Upper lobe of left lung (tissue), 6 donors: ENCODE data around the gene UBR2. TPM values are rescaled to one million over a fixed set of nuclear protein-coding genes. Genes with fewer than 3 reads are reported as not detected.
A peak's percentile ranks its signal among the peaks of the same experiment; 100 is the strongest.

ENCODE experiments used
- ATAC-seq, 2 donors: fragments of 200-7000 bp; cut with Tn5 transposase; one replicate each; pipeline ENCODE4 v1.9.1; 2022; ENCODE audit warnings: mild to moderate bottlenecking in 2 of 2, moderate library complexity in 2 of 2; ENCODE audit not compliant: low FRiP score in 2 of 2
- DNase-seq, 2 donors: peaks; one replicate each; pipeline ENCODE4 v3.0.0-alpha.2; 2019 to 2020
- H3K27ac ChIP-seq, 4 donors: fragments of 200-600 bp; sonication (generic); one replicate each; pipeline ENCODE4 v1.5.1; 2016 to 2019
- H3K27me3 ChIP-seq, 4 donors: fragments of 200-600 bp; sonication (generic); one replicate each; pipeline ENCODE4 v1.5.1; 2017 to 2019
- H3K36me3 ChIP-seq, 4 donors: fragments of 200-600 bp; sonication (generic); one replicate each; pipeline ENCODE4 v1.5.1; 2016 to 2019
- H3K4me1 ChIP-seq, 4 donors: fragments of 200-600 bp; sonication (generic); one replicate each; pipeline ENCODE4 v1.5.1; 2018 to 2019
- H3K4me3 ChIP-seq, 4 donors: fragments of 200-600 bp; sonication (generic); one replicate each; pipeline ENCODE4 v1.5.1; 2017 to 2019; ENCODE audit warnings: mild to moderate bottlenecking in 2 of 4, moderate library complexity in 1 of 4
- H3K9me3 ChIP-seq, 4 donors: fragments of 200-600 bp; sonication (generic); one replicate each; pipeline ENCODE4 v1.5.1; 2018 to 2019
- EP300 ChIP-seq, 4 donors: sonication (generic); formaldehyde crosslinking; IDR thresholded peaks; one replicate each; pipeline ENCODE4 v1.5.1; 2017; ENCODE audit warnings: antibody characterized with exemption in 4 of 4, control low read depth in 2 of 4
- POLR2A ChIP-seq, 4 donors: fragments of 450-650 bp; IDR thresholded peaks; one replicate each; pipeline ENCODE4 v1.5.1; 2016 to 2017; ENCODE audit warnings: antibody characterized with exemption in 4 of 4, mild to moderate bottlenecking in 2 of 4
- POLR2AphosphoS5 ChIP-seq, 2 donors: sonication (generic); formaldehyde crosslinking; IDR thresholded peaks; one replicate each; pipeline ENCODE4 v1.5.1; 2017; ENCODE audit warnings: antibody characterized with exemption in 2 of 2
- WGBS, 2 donors: methylation state at CpG; one replicate each; pipeline ENCODE4 v1.1.5; 2017 to 2018; 5-methylcytosine and 5-hydroxymethylcytosine counted together
- total RNA-seq, 6 donors: library from RNA; depleted of rRNA in 4 of 6; stranded (reverse); fragments of >200 nt in 4 of 6; gene quantifications; one replicate each; pipeline versions ENCODE4 v1.1.0 to v1.2.1, GENCODE V29; 2016 to 2021
- TF ChIP-seq, protein P1 (sequence below), 6 experiments: fragments of 450-650 bp in 4 of 6; fragments of 200-600 bp in 2 of 6; sonication (generic) in 2 of 6; IDR thresholded peaks; one replicate each; pipeline ENCODE4 v1.5.1; 2016 to 2019; ENCODE audit warnings: antibody characterized with exemption in 6 of 6
- donor health status: DM: no; HTN: no; CAD: no; lungs with moderate emphysema.
- donor health status: DM: no; HTN: yes; CAD: no; lungs with severe emphysema.

UBR2 gene
- total RNA-seq, 6 donors from 2014 or later, result 20.3 to 44.3 (median 32.8) TPM

DNA sequence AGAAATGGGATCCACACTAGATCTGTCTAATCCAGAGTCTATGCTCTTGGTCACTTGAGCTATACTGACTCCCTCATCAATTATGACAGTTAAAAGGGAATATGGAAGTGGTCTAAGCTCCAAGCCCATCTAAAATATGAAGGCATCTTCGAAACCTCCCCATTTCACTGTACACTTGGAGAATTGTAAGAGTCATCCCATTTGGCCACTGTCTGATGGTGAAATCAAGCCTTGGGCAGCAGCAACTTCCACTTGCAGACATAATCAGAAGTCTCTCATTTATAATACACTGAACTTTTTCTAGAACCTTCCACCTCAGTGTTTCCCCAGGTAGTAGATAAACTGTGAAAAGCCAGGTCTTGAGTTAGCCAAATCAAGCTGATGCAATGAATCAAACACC is 26.3 kb upstream of the UBR2 start:
- H3K36me3 ChIP-seq, result no peaks in the 10 kb centered on the region
- peaks cover 0 to 7% (median 0%) of the 10 kb centered on the region in 4 donors for H3K4me1 ChIP-seq
- no peak for DNase-seq
- H3K9me3 ChIP-seq, result no peaks in the 10 kb centered on the region
- H3K27ac ChIP-seq, result no peak overlapping the region
- ATAC-seq, result no peak
- no peak for TF ChIP-seq EP300 (IDR thresholded peaks at IDR 0.05)
- no peak for TF ChIP-seq POLR2A (IDR thresholded peaks at IDR 0.05)
- TF ChIP-seq, protein P1, sequence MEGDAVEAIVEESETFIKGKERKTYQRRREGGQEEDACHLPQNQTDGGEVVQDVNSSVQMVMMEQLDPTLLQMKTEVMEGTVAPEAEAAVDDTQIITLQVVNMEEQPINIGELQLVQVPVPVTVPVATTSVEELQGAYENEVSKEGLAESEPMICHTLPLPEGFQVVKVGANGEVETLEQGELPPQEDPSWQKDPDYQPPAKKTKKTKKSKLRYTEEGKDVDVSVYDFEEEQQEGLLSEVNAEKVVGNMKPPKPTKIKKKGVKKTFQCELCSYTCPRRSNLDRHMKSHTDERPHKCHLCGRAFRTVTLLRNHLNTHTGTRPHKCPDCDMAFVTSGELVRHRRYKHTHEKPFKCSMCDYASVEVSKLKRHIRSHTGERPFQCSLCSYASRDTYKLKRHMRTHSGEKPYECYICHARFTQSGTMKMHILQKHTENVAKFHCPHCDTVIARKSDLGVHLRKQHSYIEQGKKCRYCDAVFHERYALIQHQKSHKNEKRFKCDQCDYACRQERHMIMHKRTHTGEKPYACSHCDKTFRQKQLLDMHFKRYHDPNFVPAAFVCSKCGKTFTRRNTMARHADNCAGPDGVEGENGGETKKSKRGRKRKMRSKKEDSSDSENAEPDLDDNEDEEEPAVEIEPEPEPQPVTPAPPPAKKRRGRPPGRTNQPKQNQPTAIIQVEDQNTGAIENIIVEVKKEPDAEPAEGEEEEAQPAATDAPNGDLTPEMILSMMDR (IDR thresholded peaks at IDR 0.05), result no peak
- TF ChIP-seq POLR2AphosphoS5 (IDR thresholded peaks at IDR 0.05), result no peak
- no peaks in the 10 kb centered on the region for H3K27me3 ChIP-seq
- 75 to 84% methylated on average over 1 of the region's 1 CpG for WGBS, 2 donors
- H3K4me3 ChIP-seq, result no peak overlapping the region

DNA sequence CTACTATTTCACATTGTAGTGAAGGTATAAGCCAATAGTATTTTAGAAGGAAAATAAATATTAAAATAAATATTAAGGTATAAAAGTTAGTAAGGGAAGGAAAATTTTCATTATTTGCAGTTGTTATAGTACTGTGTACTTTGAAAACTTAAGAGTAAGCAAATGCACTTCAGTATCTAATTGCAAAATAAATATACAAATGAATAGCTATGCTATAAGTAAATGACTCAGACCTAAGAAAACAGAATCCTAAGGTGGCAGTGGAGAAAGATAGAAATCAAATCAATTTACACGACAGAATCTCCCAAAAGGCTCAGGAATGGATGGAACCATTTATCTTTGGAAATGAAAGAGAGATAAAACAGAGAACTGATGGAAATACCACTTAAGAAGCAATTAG is 24.7 kb upstream of the UBR2 start:
- Histone ChIP-seq H3K9me3 (no peaks in the 10 kb centered on the region), H3K27me3 (no peaks in the 10 kb centered on the region), H3K36me3 (no peaks in the 10 kb centered on the region), H3K27ac (no peak overlapping the region), H3K4me1 (peaks cover 0 to 7% (median 0%) of the 10 kb centered on the region in 4 donors), H3K4me3 (no peak overlapping the region)
- 86 to 90% methylated on average over 1 of the region's 1 CpG for WGBS, 2 donors
- ATAC-seq (no peak), DNase-seq (no peak)
- TF ChIP-seq POLR2AphosphoS5 (IDR thresholded peaks at IDR 0.05), result no peak
- TF ChIP-seq POLR2A (IDR thresholded peaks at IDR 0.05), result no peak
- TF ChIP-seq, protein P1 (IDR thresholded peaks at IDR 0.05), result no peak
- TF ChIP-seq EP300 (IDR thresholded peaks at IDR 0.05), result no peak

DNA sequence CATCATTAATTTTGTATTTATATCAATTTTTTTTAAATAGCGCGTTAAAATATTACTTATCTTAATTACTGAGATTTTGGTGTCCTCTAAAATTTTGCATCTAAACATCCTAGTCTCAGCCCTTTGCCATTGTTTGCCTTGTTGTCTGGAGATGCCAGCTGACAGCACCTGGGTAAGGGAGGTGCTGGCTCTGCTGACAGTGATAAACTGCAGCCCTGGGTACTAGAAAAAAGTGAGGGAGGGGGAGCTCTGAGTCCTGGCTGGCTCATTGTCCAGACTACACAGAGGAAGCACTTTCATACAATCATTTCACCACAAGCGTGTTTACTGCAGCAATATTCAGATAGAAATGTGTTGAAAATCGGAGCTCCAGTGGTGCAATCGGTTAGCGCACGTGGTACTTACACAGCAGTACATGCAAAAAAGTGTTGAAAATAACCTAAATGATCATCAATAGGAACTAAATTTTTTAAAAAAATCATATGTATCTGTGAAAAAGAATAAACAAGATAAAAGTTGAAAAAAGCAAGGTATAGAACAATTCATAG is 18.5 kb upstream of the UBR2 start:
- ATAC-seq, result no peak
- 86 to 88% methylated on average over 7 of the region's 7 CpGs for WGBS, 2 donors

DNA sequence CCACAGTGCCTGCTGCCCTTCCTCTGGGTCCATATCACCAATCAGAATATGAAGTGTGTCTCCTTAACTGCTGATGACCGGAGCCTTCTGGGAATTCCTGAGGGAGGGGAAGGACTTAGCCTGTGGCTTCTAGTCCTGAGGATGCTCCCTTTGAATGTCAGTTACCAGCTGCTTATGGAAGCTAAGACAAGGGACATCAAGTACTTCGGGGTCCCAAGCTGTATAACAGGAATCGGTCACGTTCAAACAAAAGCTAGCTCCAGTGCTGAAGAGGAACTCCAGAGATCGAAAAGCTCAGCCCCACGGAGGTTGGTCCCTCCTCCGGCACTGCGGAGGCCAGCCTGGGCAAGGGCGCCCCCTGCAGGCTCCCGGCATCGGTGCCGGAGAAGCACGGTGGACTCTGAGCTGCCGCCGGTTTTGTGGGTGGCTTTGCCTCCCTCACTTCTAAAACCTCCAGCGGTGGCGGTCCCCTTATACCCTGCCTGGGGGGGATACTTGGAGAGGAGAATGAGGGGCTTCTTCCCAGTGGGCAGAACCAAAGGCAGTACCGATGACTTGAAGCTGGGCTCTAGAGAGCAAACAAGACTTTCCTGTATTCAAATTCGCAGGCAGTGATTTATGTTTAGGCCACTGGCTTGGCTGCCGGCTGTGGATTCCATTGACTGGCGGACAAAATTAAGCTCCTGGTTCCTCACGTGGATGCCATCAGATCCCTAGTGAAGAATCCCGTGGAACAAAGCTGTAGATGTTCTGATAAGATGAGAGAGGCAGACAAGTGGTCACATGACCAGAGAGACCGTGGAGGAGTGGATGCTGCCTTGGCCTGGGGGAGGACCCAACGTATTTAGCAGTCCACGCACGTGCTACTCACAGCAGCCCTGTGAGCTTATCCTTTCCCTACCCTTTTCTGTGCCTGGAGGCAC is 16.2 kb upstream of the UBR2 start:
- WGBS, 2 donors, result 1 to 2% methylated on average over 23 to 27 of the region's 27 CpGs
- H3K36me3 ChIP-seq, result no peaks in the 10 kb centered on the region
- H3K27ac ChIP-seq, result peak overlapping the region; percentile 50 to 75 (median 58)
- H3K4me3 ChIP-seq, result peak overlapping the region; percentile 42 to 52 (median 46)
- no peaks in the 10 kb centered on the region for H3K27me3 ChIP-seq
- TF ChIP-seq, protein P1 (IDR thresholded peaks at IDR 0.05), result peak; percentile 92 to 97 (median 94)
- no peak for TF ChIP-seq POLR2A (IDR thresholded peaks at IDR 0.05)
- peaks cover 2 to 16% (median 7%) of the 10 kb centered on the region in 4 donors for H3K4me1 ChIP-seq
- ATAC-seq (peak; percentile 98 to 99), DNase-seq (peak; percentile 90 to 97)
- H3K9me3 ChIP-seq, result no peaks in the 10 kb centered on the region

More for the DNA sequence above, 18.5 kb upstream of the UBR2 start:
- H3K36me3 ChIP-seq, result no peaks in the 10 kb centered on the region
- H3K4me1 ChIP-seq, result peaks cover 2 to 16% (median 7%) of the 10 kb centered on the region in 4 donors
- no peak overlapping the region for H3K27ac ChIP-seq
- no peaks in the 10 kb centered on the region for H3K9me3 ChIP-seq
- DNase-seq, result peak in 1 of 2 donors; percentile 57
- no peak for TF ChIP-seq POLR2A (IDR thresholded peaks at IDR 0.05)
- TF ChIP-seq, protein P1 (IDR thresholded peaks at IDR 0.05), result no peak
- TF ChIP-seq POLR2AphosphoS5 (IDR thresholded peaks at IDR 0.05), result no peak
- no peak for TF ChIP-seq EP300 (IDR thresholded peaks at IDR 0.05)
- H3K4me3 ChIP-seq, result no peak overlapping the region
- H3K27me3 ChIP-seq, result no peaks in the 10 kb centered on the region
